Astrocyte (in vitro differentiated cells and primary cell): ENCODE data around the gene TLE7. TPM values are rescaled to one million over a fixed set of nuclear protein-coding genes. Genes with fewer than 3 reads are reported as not detected.

ENCODE experiments used
- DNase-seq: peaks from one replicate; pipeline ENCODE4 v3.0.0-alpha.2; 2010; ENCODE audit warnings: low read depth
- FAIRE-seq: peaks from 2 replicates; lab custom pipeline; 2011; peaks lifted over from hg19 to GRCh38; lab: Jason Lieb, UNC
- H2AFZ ChIP-seq: 2 replicates; pipeline ENCODE4 v1.6.0; 2012; ENCODE audit warnings: low read depth, low read length, inconsistent platforms
- H3K27ac ChIP-seq: 2 replicates; pipeline ENCODE4 v1.5.1; 2011; ENCODE audit warnings: low read depth, low read length, inconsistent platforms
- H3K27me3 ChIP-seq: 2 replicates; pipeline ENCODE4 v1.6.0; 2011; ENCODE audit warnings: low read length, inconsistent platforms; ENCODE audit not compliant: insufficient read depth
- H3K36me3 ChIP-seq: 2 replicates; pipeline ENCODE4 v1.5.1; 2011; ENCODE audit warnings: low read length, inconsistent platforms; ENCODE audit not compliant: insufficient read depth
- H3K4me1 ChIP-seq: 2 replicates; pipeline ENCODE4 v1.5.1; 2011; ENCODE audit warnings: low read length, inconsistent platforms; ENCODE audit not compliant: insufficient read depth
- H3K4me2 ChIP-seq: 2 replicates; pipeline ENCODE4 v1.6.0; 2012; ENCODE audit warnings: low read length, inconsistent platforms
- H3K4me3 ChIP-seq: 2 replicates; pipeline ENCODE4 v1.5.1; 2011; ENCODE audit warnings: low read depth, mild to moderate bottlenecking, low read length, inconsistent platforms; ENCODE audit not compliant: insufficient read depth
- H3K79me2 ChIP-seq: 2 replicates; pipeline ENCODE4 v1.6.0; 2012; ENCODE audit warnings: mild to moderate bottlenecking, low read length, inconsistent platforms; ENCODE audit not compliant: insufficient read depth
- H3K9ac ChIP-seq: 2 replicates; pipeline ENCODE4 v1.6.0; 2012; ENCODE audit warnings: mild to moderate bottlenecking, low read length, inconsistent platforms
- H3K9me3 ChIP-seq: 2 replicates; pipeline ENCODE4 v1.5.1; 2012; ENCODE audit warnings: low read depth, mild to moderate bottlenecking, low read length, inconsistent platforms; ENCODE audit not compliant: insufficient read depth
- H4K20me1 ChIP-seq: 2 replicates; pipeline ENCODE4 v1.6.0; 2012; ENCODE audit warnings: low read length, inconsistent platforms; ENCODE audit not compliant: insufficient read depth
- H3K27ac Mint-ChIP-seq: one replicate; pipeline ENCODE4 v1.8.0; 2021; ENCODE audit warnings: mild to moderate bottlenecking, mixed read lengths; ENCODE audit not compliant: unreplicated experiment
- H3K27me3 Mint-ChIP-seq: one replicate; pipeline ENCODE4 v1.8.0; 2021; ENCODE audit warnings: low read depth, mixed read lengths; ENCODE audit not compliant: unreplicated experiment
- H3K36me3 Mint-ChIP-seq: one replicate; pipeline ENCODE4 v1.8.0; 2021; ENCODE audit warnings: low read depth, mixed read lengths; ENCODE audit not compliant: unreplicated experiment
- H3K4me1 Mint-ChIP-seq: one replicate; pipeline ENCODE4 v1.8.0; 2021; ENCODE audit warnings: low read depth, mixed read lengths; ENCODE audit not compliant: unreplicated experiment
- H3K4me3 Mint-ChIP-seq: one replicate; pipeline ENCODE4 v1.8.0; 2021; ENCODE audit warnings: mild to moderate bottlenecking, moderate library complexity, mixed read lengths; ENCODE audit not compliant: unreplicated experiment
- H3K9me3 Mint-ChIP-seq: one replicate; pipeline ENCODE4 v1.8.0; 2021; ENCODE audit warnings: mild to moderate bottlenecking, mixed read lengths; ENCODE audit not compliant: unreplicated experiment
- EZH2 ChIP-seq: IDR thresholded peaks from 2 replicates; pipeline ENCODE4 v1.6.1; 2012; ENCODE audit warnings: mild to moderate bottlenecking, low read length, inconsistent platforms; ENCODE audit not compliant: insufficient read depth
- total RNA-seq: library from RNA; stranded (reverse); gene quantifications from 2 replicates; pipeline ENCODE4 v1.2.1, GENCODE V29; 2021
- TF ChIP-seq, protein P1 (sequence below): IDR thresholded peaks from 2 replicates; pipeline ENCODE4 v1.5.1; 2011; ENCODE audit warnings: low read depth, mild to moderate bottlenecking, inconsistent platforms, low read length, moderate library complexity; ENCODE audit not compliant: insufficient read depth

The TLE7 gene
- total RNA-seq, 1 donor from 2014 or later, result not detected

DNA sequence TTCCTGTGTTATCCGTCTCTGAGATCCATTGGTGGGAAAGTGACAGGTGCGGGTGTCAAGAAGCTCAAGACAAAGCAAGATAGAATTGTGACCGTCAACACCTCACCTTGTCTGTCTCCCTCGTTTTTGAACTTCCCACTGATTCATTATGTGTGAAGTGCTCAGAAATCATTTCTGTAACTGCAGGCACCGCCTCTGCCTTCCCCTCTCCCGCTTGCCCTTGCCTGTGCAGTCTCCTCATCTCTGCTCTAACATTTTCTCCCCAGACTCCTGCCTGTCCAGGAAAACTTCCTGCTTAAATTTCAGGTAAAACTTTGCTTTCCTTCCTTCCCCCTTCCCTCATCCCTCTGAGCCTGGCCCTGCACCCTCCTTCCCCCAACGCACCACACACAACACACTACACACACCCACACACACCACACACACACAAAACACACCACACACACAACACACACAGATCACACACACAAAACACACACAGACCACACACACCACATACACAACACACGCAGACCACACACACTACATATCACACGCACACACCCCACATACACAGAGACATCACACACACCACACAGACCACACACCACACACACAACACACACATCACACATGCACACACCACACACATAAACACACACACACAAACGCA is 57.7 kb downstream of the TLE7 start:
- Histone ChIP-seq H3K4me1 (no peaks in the 10 kb centered on the region), H3K4me2 (no peak overlapping the region), H3K9ac (no peak overlapping the region), H4K20me1 (no peaks in the 10 kb centered on the region), H3K4me3 (no peak overlapping the region), H3K27me3 (no peaks in the 10 kb centered on the region), H3K36me3 (no peaks in the 10 kb centered on the region), H3K79me2 (no peaks in the 10 kb centered on the region), H3K27ac (no peak overlapping the region), H2AFZ (no peak overlapping the region), H3K9me3 (no peaks in the 10 kb centered on the region)
- FAIRE-seq (no peak), DNase-seq (no peak)
- Mint-ChIP-seq H3K4me1 (peaks cover 15% of the 10 kb centered on the region), H3K27ac (no peak overlapping the region), H3K36me3 (no peaks in the 10 kb centered on the region), H3K9me3 (no peaks in the 10 kb centered on the region), H3K4me3 (no peak overlapping the region), H3K27me3 (peaks cover 2% of the 10 kb centered on the region)
- TF ChIP-seq, protein P1, sequence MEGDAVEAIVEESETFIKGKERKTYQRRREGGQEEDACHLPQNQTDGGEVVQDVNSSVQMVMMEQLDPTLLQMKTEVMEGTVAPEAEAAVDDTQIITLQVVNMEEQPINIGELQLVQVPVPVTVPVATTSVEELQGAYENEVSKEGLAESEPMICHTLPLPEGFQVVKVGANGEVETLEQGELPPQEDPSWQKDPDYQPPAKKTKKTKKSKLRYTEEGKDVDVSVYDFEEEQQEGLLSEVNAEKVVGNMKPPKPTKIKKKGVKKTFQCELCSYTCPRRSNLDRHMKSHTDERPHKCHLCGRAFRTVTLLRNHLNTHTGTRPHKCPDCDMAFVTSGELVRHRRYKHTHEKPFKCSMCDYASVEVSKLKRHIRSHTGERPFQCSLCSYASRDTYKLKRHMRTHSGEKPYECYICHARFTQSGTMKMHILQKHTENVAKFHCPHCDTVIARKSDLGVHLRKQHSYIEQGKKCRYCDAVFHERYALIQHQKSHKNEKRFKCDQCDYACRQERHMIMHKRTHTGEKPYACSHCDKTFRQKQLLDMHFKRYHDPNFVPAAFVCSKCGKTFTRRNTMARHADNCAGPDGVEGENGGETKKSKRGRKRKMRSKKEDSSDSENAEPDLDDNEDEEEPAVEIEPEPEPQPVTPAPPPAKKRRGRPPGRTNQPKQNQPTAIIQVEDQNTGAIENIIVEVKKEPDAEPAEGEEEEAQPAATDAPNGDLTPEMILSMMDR, result no peak
- no peak for TF ChIP-seq EZH2

DNA sequence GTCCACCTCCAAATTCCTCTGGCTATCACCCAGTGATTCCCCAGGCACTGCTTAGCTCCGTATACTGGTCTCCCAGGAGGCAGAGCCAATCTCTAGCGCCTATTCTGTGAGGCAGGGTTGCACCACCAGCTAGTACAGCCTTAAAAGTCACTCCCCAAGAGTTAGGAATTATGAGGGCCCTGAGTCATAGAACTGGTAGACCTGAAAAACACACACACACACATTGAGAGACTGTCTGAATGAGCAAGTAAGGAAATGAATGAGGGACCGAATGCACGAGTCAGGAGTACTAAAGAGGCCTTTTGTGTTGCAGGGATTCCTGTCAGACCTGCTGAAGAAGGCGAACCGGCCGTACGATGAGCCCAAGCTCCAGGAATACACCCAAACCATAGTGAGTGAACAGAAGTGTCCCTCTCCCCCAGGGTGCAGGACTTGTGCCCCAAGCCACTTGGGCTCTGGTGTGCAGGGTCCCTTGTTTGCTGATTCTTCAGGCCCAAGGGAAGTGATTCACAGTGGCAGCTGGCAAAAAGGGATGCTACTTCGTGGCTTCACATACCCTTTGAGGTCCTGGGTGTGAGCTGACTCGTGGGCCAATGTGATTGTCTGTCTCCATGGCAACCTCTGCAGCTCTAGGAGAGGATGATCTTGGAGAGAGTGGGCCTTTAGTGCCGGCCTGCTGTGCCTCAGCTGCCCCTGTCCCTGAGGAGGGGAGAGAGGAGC is 58.6 kb downstream of the TLE7 start:
- Histone ChIP-seq H3K9me3 (no peaks in the 10 kb centered on the region), H3K79me2 (no peaks in the 10 kb centered on the region), H3K4me3 (no peak overlapping the region), H3K4me1 (no peaks in the 10 kb centered on the region), H3K4me2 (no peak overlapping the region), H3K27me3 (no peaks in the 10 kb centered on the region), H3K27ac (no peak overlapping the region), H3K36me3 (no peaks in the 10 kb centered on the region), H3K9ac (no peak overlapping the region), H2AFZ (no peak overlapping the region), H4K20me1 (no peaks in the 10 kb centered on the region)
- FAIRE-seq, result no peak
- H3K27ac Mint-ChIP-seq, result peak overlapping the region; percentile 56
- DNase-seq, result peak; percentile 20
- H3K36me3 Mint-ChIP-seq, result no peaks in the 10 kb centered on the region
- H3K27me3 Mint-ChIP-seq, result peaks cover 2% of the 10 kb centered on the region
- H3K4me1 Mint-ChIP-seq, result peaks cover 15% of the 10 kb centered on the region
- TF ChIP-seq, protein P1, result no peak
- no peak for TF ChIP-seq EZH2
- no peaks in the 10 kb centered on the region for H3K9me3 Mint-ChIP-seq
- no peak overlapping the region for H3K4me3 Mint-ChIP-seq

DNA sequence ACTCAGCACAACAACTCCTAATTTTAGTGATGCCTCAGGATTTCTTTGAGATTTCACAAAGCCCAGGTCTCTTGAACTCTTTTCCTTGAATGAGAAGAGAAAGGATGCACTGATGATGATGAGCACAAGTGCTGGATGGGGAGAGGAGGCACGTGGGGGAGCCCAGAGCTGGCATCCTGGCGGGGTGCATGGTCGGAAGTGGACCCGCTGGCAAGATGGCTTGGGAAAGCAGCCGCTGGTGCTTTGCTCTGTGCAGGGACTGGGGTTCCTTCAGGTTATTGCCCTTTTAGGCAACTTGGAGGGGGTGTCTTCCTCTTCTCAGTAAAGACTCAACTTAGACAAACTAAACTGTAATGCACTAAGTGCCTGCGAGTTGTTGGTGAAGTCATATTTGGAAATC is 61.0 kb downstream of the TLE7 start:
- Mint-ChIP-seq H3K4me3 (no peak overlapping the region), H3K4me1 (peaks cover 15% of the 10 kb centered on the region), H3K27ac (no peak overlapping the region), H3K9me3 (peaks cover 4% of the 10 kb centered on the region), H3K36me3 (no peaks in the 10 kb centered on the region), H3K27me3 (peaks cover 8% of the 10 kb centered on the region)
- Histone ChIP-seq H3K27ac (no peak overlapping the region), H3K4me3 (no peak overlapping the region), H3K4me2 (no peak overlapping the region), H3K79me2 (no peaks in the 10 kb centered on the region), H2AFZ (no peak overlapping the region), H3K9me3 (no peaks in the 10 kb centered on the region), H3K27me3 (no peaks in the 10 kb centered on the region), H3K36me3 (no peaks in the 10 kb centered on the region), H3K9ac (no peak overlapping the region), H3K4me1 (no peaks in the 10 kb centered on the region), H4K20me1 (no peaks in the 10 kb centered on the region)
- DNase-seq, result no peak
- FAIRE-seq, result no peak
- TF ChIP-seq, protein P1, result no peak
- no peak for TF ChIP-seq EZH2
